SK-N-SH (cell line): Measurements from ENCODE around the gene UPK1A. TPM values are rescaled to one million over a fixed set of nuclear protein-coding genes. Genes with fewer than 3 reads are reported as not detected.

Experiments
- CTCF ChIA-PET: fragments of 300-600, 350-600 bp; formaldehyde crosslinking; extraction: SDS; loops from one replicate; lab custom pipeline; 2021; lab: Yijun Ruan, JAX
- POLR2A ChIA-PET: fragments of 350-600 bp; sonication (Branson Sonifier 250); formaldehyde crosslinking; extraction: SDS; loops from one replicate; lab custom pipeline; 2020; ENCODE audit warnings: antibody characterized with exemption, inconsistent platforms; lab: Yijun Ruan, JAX
- DNase-seq: peaks from one replicate; pipeline ENCODE4 v3.0.0; 2012
- H2AFZ ChIP-seq: fragments of 200-600 bp; sonication (generic); 2 replicates; pipeline ENCODE4 v1.8.1; 2016; ENCODE audit warnings: antibody characterized with exemption, mild to moderate bottlenecking, low read depth
- H3F3A ChIP-seq: fragments of 200-600 bp; sonication (generic); replicated peaks from 2 replicates; pipeline ENCODE3; 2016; ENCODE audit warnings: antibody characterized with exemption, mild to moderate bottlenecking; ENCODE audit not compliant: insufficient read depth
- H3K27ac ChIP-seq, 2 experiments: fragments of 200-500 bp in 1 of 2; fragments of 200-600 bp in 1 of 2; sonication (Bioruptor generic) in 1 of 2; sonication (generic), shearing (Covaris generic) in 1 of 2; 2 replicates each; pipeline versions ENCODE4 v1.5.1 to v1.6.1; 2014 to 2016; ENCODE audit warnings: low read depth in 2 of 2, inconsistent platforms in 1 of 2, low read length in 1 of 2, mild to moderate bottlenecking in 1 of 2, mixed read lengths in 1 of 2
- H3K27me3 ChIP-seq: fragments of 200-600 bp; sonication (generic), shearing (Covaris generic); 2 replicates; pipeline ENCODE4 v1.6.1; 2016; ENCODE audit warnings: mixed run types; ENCODE audit not compliant: insufficient read depth
- H3K36me3 ChIP-seq, 2 experiments: fragments of 200-500 bp in 1 of 2; fragments of 200-600 bp in 1 of 2; sonication (Bioruptor generic) in 1 of 2; sonication (generic) in 1 of 2; replicated peaks in 1 of 2; 2 replicates each; pipeline versions ENCODE3 to v1.5.1; 2014 to 2016; ENCODE audit warnings: low read length in 1 of 2, mild to moderate bottlenecking in 1 of 2; ENCODE audit not compliant: insufficient read depth in 2 of 2, control insufficient read depth in 1 of 2
- H3K4me1 ChIP-seq, 2 experiments: fragments of 200-500 bp in 1 of 2; fragments of 200-600 bp in 1 of 2; sonication (Bioruptor generic) in 1 of 2; sonication (generic), shearing (Covaris generic) in 1 of 2; 2 replicates each; pipeline versions ENCODE4 v1.5.1 to v1.6.1; 2014 to 2016; ENCODE audit warnings: low read depth in 1 of 2, low read length in 1 of 2, mixed run types in 1 of 2; ENCODE audit not compliant: insufficient read depth in 2 of 2, control insufficient read depth in 1 of 2
- H3K4me2 ChIP-seq: fragments of 200-600 bp; sonication (generic), shearing (Covaris generic); 2 replicates; pipeline ENCODE4 v1.6.1; 2017; ENCODE audit warnings: mixed run types
- H3K4me3 ChIP-seq, 2 experiments: fragments of 200-500 bp in 1 of 2; fragments of 200-600 bp in 1 of 2; sonication (Bioruptor generic) in 1 of 2; sonication (generic), shearing (Covaris generic) in 1 of 2; 2 replicates each; pipeline versions ENCODE4 v1.5.1 to v1.8.1; 2014 to 2016; ENCODE audit warnings: low read depth in 2 of 2, inconsistent platforms in 1 of 2, low read length in 1 of 2, mild to moderate bottlenecking in 1 of 2, mixed read lengths in 1 of 2, moderate library complexity in 1 of 2
- H3K79me2 ChIP-seq: fragments of 200-600 bp; sonication (generic); 2 replicates; pipeline ENCODE4 v1.8.1; 2017; ENCODE audit warnings: mild to moderate bottlenecking; ENCODE audit not compliant: insufficient read depth
- H3K9ac ChIP-seq: fragments of 200-600 bp; sonication (generic); 2 replicates; pipeline ENCODE4 v1.6.1; 2017; ENCODE audit warnings: mixed run types
- H3K9me2 ChIP-seq: fragments of 200-600 bp; sonication (generic); 2 replicates; pipeline ENCODE4 v1.6.1; 2017; ENCODE audit warnings: mixed run types
- H3K9me3 ChIP-seq: fragments of 200-600 bp; sonication (generic); 2 replicates; pipeline ENCODE4 v1.6.1; 2017; ENCODE audit warnings: mixed run types, mild to moderate bottlenecking, moderate library complexity
- H4K20me1 ChIP-seq: fragments of 200-600 bp; sonication (generic); 2 replicates; pipeline ENCODE4 v1.6.1; 2017; ENCODE audit warnings: mild to moderate bottlenecking, mixed run types; ENCODE audit not compliant: insufficient read depth
- CHD2 ChIP-seq: fragments of 150-350 bp; IDR thresholded peaks from 2 replicates; pipeline ENCODE4 v1.6.1; 2018; ENCODE audit warnings: low read length; ENCODE audit not compliant: partially characterized antibody
- MEF2A ChIP-seq: IDR thresholded peaks from 2 replicates; pipeline ENCODE4 v1.4.0; 2012; ENCODE audit warnings: low read depth, borderline replicate concordance
- NFIC ChIP-seq: IDR thresholded peaks from 2 replicates; pipeline ENCODE4 v1.4.0; 2012; ENCODE audit warnings: borderline replicate concordance
- POLR2AphosphoS5 ChIP-seq: IDR thresholded peaks from 2 replicates; pipeline ENCODE4 v1.6.1; 2012; ENCODE audit warnings: low read depth, low read length
- RFX5 ChIP-seq: IDR thresholded peaks from 2 replicates; pipeline ENCODE4 v1.6.1; 2012; ENCODE audit warnings: mild to moderate bottlenecking, improper control_type of control experiment, low read length
- SIN3A ChIP-seq: IDR thresholded peaks from 2 replicates; pipeline ENCODE4 v1.6.1; 2012; ENCODE audit warnings: low read depth, mild to moderate bottlenecking, low read length, moderate library complexity, borderline replicate concordance
- SMC3 ChIP-seq: IDR thresholded peaks from 2 replicates; pipeline ENCODE4 v1.6.1; 2012; ENCODE audit warnings: low read depth, low read length, improper control_type of control experiment
- TAF1 ChIP-seq: IDR thresholded peaks from 2 replicates; pipeline ENCODE4 v1.6.1; 2012; ENCODE audit warnings: low read depth, mild to moderate bottlenecking, low read length, moderate library complexity, borderline replicate concordance
- YY1 ChIP-seq: IDR thresholded peaks from 2 replicates; pipeline ENCODE4 v1.4.0; 2012; ENCODE audit warnings: low read depth, mild to moderate bottlenecking
- ZBTB33 ChIP-seq: IDR thresholded peaks from 2 replicates; pipeline ENCODE4 v1.4.0; 2012; ENCODE audit warnings: low read depth, borderline replicate concordance
- WGBS: methylation state at CpG from one replicate; pipeline ENCODE4 v1.1.6; 2017; ENCODE audit warnings: low lambda C conversion rate; 5-methylcytosine and 5-hydroxymethylcytosine counted together
- polyA plus RNA-seq, 3 experiments: library from polyadenylated mRNA; depleted of rRNA; stranded (reverse); fragments of >200 nt; gene quantifications; 2 replicates each; pipeline ENCODE4 v1.2.3, GENCODE V29; 2012
- TF ChIP-seq, protein P1 (sequence below): fragments of 150-350 bp; IDR thresholded peaks from 2 replicates; pipeline ENCODE4 v1.6.1; 2016; ENCODE audit warnings: mild to moderate bottlenecking, low read depth, low read length
- TF ChIP-seq, protein P2 (sequence below): fragments of 200-600 bp; sonication (generic); IDR thresholded peaks from 2 replicates; pipeline ENCODE4 v1.6.1; 2017; ENCODE audit warnings: antibody characterized with exemption, mild to moderate bottlenecking, moderate library complexity

Gene UPK1A
- polyA plus RNA-seq, 1 of the 3 experiments (the other 2 are of a cell fraction): 0.16 TPM

DNA sequence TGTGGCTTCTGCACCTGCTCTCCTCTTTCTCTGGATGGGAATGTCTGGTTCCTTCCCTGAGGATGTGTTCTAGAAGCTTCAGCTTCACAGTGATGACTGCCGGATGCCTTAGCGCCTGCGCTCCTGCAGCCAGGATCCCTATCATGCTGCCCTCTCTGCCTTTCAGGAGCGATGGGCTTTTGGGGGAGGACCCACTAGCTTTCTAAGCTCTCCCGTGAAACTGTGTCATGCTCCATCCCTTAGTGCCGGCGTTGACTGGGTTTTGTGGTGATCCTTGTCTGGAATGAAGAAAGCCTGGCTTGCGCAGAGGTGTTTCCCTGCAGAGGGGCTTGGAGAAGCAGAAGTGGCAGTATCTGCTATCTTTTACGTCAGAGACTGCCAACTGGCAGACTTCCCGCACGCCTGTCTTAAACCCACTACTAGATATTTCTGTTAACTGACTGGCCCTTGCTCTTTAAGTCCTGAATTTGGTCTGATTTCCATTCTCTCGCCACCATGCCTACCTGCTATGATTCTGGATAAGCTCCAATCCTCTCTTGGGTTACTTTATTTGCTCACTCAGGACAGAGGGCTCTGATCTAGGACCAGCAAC, 47.7 kb downstream of the UPK1A start:
- Histone ChIP-seq H3K9me2 (no peaks in the 10 kb centered on the region), H3K36me3 (no peaks in the 10 kb centered on the region), H3K9ac (no peak overlapping the region), H3K79me2 (peaks cover 10% of the 10 kb centered on the region), H3K4me1 (peaks cover 5 to 18% of the 10 kb centered on the region in 2 experiments; a peak in 3 of 4 replicates), H2AFZ (no peak overlapping the region), H3K9me3 (no peaks in the 10 kb centered on the region), H3K4me2 (no peak overlapping the region), H3K27me3 (no peaks in the 10 kb centered on the region), H3K27ac (no peak overlapping the region), H3F3A (peaks cover 6% of the 10 kb centered on the region), H4K20me1 (peaks cover 5% of the 10 kb centered on the region), H3K4me3 (no peak overlapping the region)
- POLR2A ChIA-PET: interaction anchor here (1.4 kb wide), 1 partner anchor 11 kb away, joined by 5 read pairs; no protein-coding TSS in a partner anchor
- WGBS: 93% methylated on average over 11 of the region's 12 CpGs
- no peak for TF ChIP-seq MEF2A
- TF ChIP-seq SMC3: no peak
- TF ChIP-seq TAF1: no peak
- no peak for TF ChIP-seq NFIC
- TF ChIP-seq, protein P1, sequence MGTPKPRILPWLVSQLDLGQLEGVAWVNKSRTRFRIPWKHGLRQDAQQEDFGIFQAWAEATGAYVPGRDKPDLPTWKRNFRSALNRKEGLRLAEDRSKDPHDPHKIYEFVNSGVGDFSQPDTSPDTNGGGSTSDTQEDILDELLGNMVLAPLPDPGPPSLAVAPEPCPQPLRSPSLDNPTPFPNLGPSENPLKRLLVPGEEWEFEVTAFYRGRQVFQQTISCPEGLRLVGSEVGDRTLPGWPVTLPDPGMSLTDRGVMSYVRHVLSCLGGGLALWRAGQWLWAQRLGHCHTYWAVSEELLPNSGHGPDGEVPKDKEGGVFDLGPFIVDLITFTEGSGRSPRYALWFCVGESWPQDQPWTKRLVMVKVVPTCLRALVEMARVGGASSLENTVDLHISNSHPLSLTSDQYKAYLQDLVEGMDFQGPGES: no peak
- no peak for TF ChIP-seq CHD2
- no peak for TF ChIP-seq ZBTB33
- TF ChIP-seq SIN3A: no peak
- TF ChIP-seq, protein P2, sequence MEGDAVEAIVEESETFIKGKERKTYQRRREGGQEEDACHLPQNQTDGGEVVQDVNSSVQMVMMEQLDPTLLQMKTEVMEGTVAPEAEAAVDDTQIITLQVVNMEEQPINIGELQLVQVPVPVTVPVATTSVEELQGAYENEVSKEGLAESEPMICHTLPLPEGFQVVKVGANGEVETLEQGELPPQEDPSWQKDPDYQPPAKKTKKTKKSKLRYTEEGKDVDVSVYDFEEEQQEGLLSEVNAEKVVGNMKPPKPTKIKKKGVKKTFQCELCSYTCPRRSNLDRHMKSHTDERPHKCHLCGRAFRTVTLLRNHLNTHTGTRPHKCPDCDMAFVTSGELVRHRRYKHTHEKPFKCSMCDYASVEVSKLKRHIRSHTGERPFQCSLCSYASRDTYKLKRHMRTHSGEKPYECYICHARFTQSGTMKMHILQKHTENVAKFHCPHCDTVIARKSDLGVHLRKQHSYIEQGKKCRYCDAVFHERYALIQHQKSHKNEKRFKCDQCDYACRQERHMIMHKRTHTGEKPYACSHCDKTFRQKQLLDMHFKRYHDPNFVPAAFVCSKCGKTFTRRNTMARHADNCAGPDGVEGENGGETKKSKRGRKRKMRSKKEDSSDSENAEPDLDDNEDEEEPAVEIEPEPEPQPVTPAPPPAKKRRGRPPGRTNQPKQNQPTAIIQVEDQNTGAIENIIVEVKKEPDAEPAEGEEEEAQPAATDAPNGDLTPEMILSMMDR: no peak
- TF ChIP-seq POLR2AphosphoS5: no peak
- TF ChIP-seq RFX5: no peak
- TF ChIP-seq YY1: no peak
- CTCF ChIA-PET: interaction anchor here (0.7 to 2.6 kb wide), 4 partner anchors 14 to 510 kb away, joined by 3 to 7 read pairs (median 4); no protein-coding TSS in a partner anchor
- no peak for DNase-seq
